H9 (cell line): Measurements from ENCODE around the gene FOXR2. TPM values are rescaled to one million over a fixed set of nuclear protein-coding genes. Genes with fewer than 3 reads are reported as not detected.

Experiments
- DNase-seq: peaks from one replicate; pipeline ENCODE4 v3.0.0-alpha.2; 2017
- H2AFZ ChIP-seq: one replicate; pipeline ENCODE4 v1.6.1; 2013; ENCODE audit warnings: mild to moderate bottlenecking, low read length, control low read depth, moderate library complexity
- H2AK5ac ChIP-seq: 2 replicates; pipeline ENCODE4 v1.6.1; 2013; ENCODE audit warnings: low read length, control low read depth, mixed read lengths; ENCODE audit not compliant: insufficient read length
- H2BK120ac ChIP-seq: one replicate; pipeline ENCODE4 v1.6.1; 2013; ENCODE audit warnings: low read depth, mild to moderate bottlenecking, low read length, control low read depth, inconsistent platforms; ENCODE audit not compliant: poor library complexity, severe bottlenecking
- H2BK12ac ChIP-seq: 2 replicates; pipeline ENCODE4 v1.6.1; 2013; ENCODE audit warnings: low read length, control low read depth, mixed read lengths, low read depth; ENCODE audit not compliant: insufficient read length
- H2BK15ac ChIP-seq: 2 replicates; pipeline ENCODE4 v1.6.1; 2013; ENCODE audit warnings: low read depth, low read length, control low read depth
- H2BK20ac ChIP-seq: one replicate; pipeline ENCODE4 v1.6.1; 2013; ENCODE audit warnings: low read depth, mild to moderate bottlenecking, low read length, control low read depth, inconsistent platforms; ENCODE audit not compliant: poor library complexity, severe bottlenecking
- H2BK5ac ChIP-seq: 2 replicates; pipeline ENCODE4 v1.6.1; 2013; ENCODE audit warnings: low read length, control low read depth, mixed read lengths; ENCODE audit not compliant: insufficient read length
- H3K14ac ChIP-seq: 2 replicates; pipeline ENCODE4 v1.6.1; 2013; ENCODE audit warnings: low read length, control low read depth; ENCODE audit not compliant: insufficient read depth
- H3K18ac ChIP-seq: 2 replicates; pipeline ENCODE4 v1.6.1; 2013; ENCODE audit warnings: low read depth, mild to moderate bottlenecking, mixed read lengths, low read length, control low read depth; ENCODE audit not compliant: insufficient read length
- H3K23ac ChIP-seq: 2 replicates; pipeline ENCODE4 v1.6.1; 2013; ENCODE audit warnings: low read length, control low read depth, mixed read lengths, low read depth; ENCODE audit not compliant: insufficient read length
- H3K23me2 ChIP-seq: 2 replicates; pipeline ENCODE4 v1.6.1; 2013; ENCODE audit warnings: low read depth, mild to moderate bottlenecking, mixed read lengths, low read length, control low read depth; ENCODE audit not compliant: insufficient read length, poor library complexity, severe bottlenecking
- H3K27ac ChIP-seq: 2 replicates; pipeline ENCODE4 v1.5.1; 2013; ENCODE audit warnings: low read length, control low read depth, mixed read lengths, low read depth; ENCODE audit not compliant: insufficient read length
- H3K27me3 ChIP-seq: 2 replicates; pipeline ENCODE4 v1.6.1; 2013; ENCODE audit warnings: low read length, control low read depth, inconsistent platforms; ENCODE audit not compliant: insufficient read depth
- H3K4ac ChIP-seq: 2 replicates; pipeline ENCODE4 v1.6.1; 2013; ENCODE audit warnings: low read depth, mild to moderate bottlenecking, control low read depth, inconsistent platforms, low read length, moderate library complexity
- H3K4me1 ChIP-seq: 2 replicates; pipeline ENCODE4 v1.6.1; 2013; ENCODE audit warnings: low read length, control low read depth, inconsistent platforms; ENCODE audit not compliant: insufficient read depth
- H3K4me2 ChIP-seq: 2 replicates; pipeline ENCODE4 v1.6.1; 2013; ENCODE audit warnings: low read length, control low read depth, mixed read lengths; ENCODE audit not compliant: insufficient read length, insufficient read depth
- H3K56ac ChIP-seq: 2 replicates; pipeline ENCODE4 v1.6.1; 2013; ENCODE audit warnings: low read depth, mild to moderate bottlenecking, mixed read lengths, low read length, control low read depth; ENCODE audit not compliant: insufficient read length
- H3K79me1 ChIP-seq: 2 replicates; pipeline ENCODE4 v1.6.1; 2013; ENCODE audit warnings: low read depth, mild to moderate bottlenecking, moderate library complexity, low read length, control low read depth, inconsistent platforms; ENCODE audit not compliant: insufficient read depth, poor library complexity, severe bottlenecking
- H3K79me2 ChIP-seq: 2 replicates; pipeline ENCODE4 v1.6.1; 2013; ENCODE audit warnings: low read length, control low read depth, inconsistent platforms; ENCODE audit not compliant: insufficient read depth
- H3K9ac ChIP-seq: 2 replicates; pipeline ENCODE4 v1.6.1; 2013; ENCODE audit warnings: low read length, control low read depth, mixed read lengths; ENCODE audit not compliant: insufficient read length; ENCODE audit errors: extremely low read depth
- H3K9me3 ChIP-seq: one replicate; pipeline ENCODE4 v1.6.1; 2013; ENCODE audit warnings: low read depth, low read length, inconsistent platforms; ENCODE audit not compliant: control insufficient read depth
- H3T11ph ChIP-seq: one replicate; pipeline ENCODE4 v1.6.1; 2013; ENCODE audit warnings: mild to moderate bottlenecking, low read length, control low read depth, inconsistent platforms
- H4K20me1 ChIP-seq: one replicate; pipeline ENCODE4 v1.6.1; 2013; ENCODE audit not compliant: control insufficient read depth, insufficient read length, insufficient read depth
- H4K5ac ChIP-seq: 2 replicates; pipeline ENCODE4 v1.6.1; 2013; ENCODE audit warnings: low read depth, mild to moderate bottlenecking, mixed read lengths, low read length, control low read depth; ENCODE audit not compliant: insufficient read length
- H4K8ac ChIP-seq: replicated peaks from 2 replicates; pipeline ENCODE4 v1.6.1; 2013; ENCODE audit warnings: low read length, control low read depth, mixed read lengths, low read depth; ENCODE audit not compliant: insufficient read length
- H4K91ac ChIP-seq: 2 replicates; pipeline ENCODE4 v1.6.1; 2013; ENCODE audit warnings: low read depth, mild to moderate bottlenecking, moderate library complexity, mixed read lengths, low read length, control low read depth; ENCODE audit not compliant: insufficient read length
- H3K27ac Mint-ChIP-seq, 3 experiments: 2 replicates in 2 of 3; 3 replicates in 1 of 3; pipeline ENCODE4 v1.8.0; 2020 to 2021; ENCODE audit warnings: mixed read lengths in 3 of 3, mild to moderate bottlenecking in 1 of 3, moderate library complexity in 1 of 3
- H3K27me3 Mint-ChIP-seq: 2 replicates; pipeline ENCODE4 v1.8.0; 2021; ENCODE audit warnings: low read depth, mild to moderate bottlenecking, moderate library complexity, mixed read lengths
- H3K36me3 Mint-ChIP-seq, 3 experiments: 2 replicates in 2 of 3; 3 replicates in 1 of 3; pipeline ENCODE4 v1.8.0; 2020 to 2021; ENCODE audit warnings: low read depth in 3 of 3, mixed read lengths in 3 of 3; ENCODE audit not compliant: insufficient read depth in 1 of 3
- H3K4me1 Mint-ChIP-seq, 2 experiments: 2 replicates each; pipeline ENCODE4 v1.8.0; 2020; ENCODE audit warnings: mixed read lengths in 2 of 2
- H3K4me3 Mint-ChIP-seq, 2 experiments: 2 replicates in 1 of 2; 3 replicates in 1 of 2; pipeline ENCODE4 v1.8.0; 2020 to 2021; ENCODE audit warnings: mild to moderate bottlenecking in 2 of 2, mixed read lengths in 2 of 2, moderate library complexity in 1 of 2
- H3K9me3 Mint-ChIP-seq, 2 experiments: 2 replicates in 1 of 2; 3 replicates in 1 of 2; pipeline ENCODE4 v1.8.0; 2020; ENCODE audit warnings: mild to moderate bottlenecking in 2 of 2, mixed read lengths in 2 of 2, moderate library complexity in 1 of 2
- WGBS: extraction: QIAGEN DNeasy Blood & Tissue Kit; methylation state at CpG from one replicate; pipeline ENCODE4 v1.1.7; 2013; ENCODE audit warnings: missing lambda C conversion rate, low lambda C conversion rate, mixed read lengths; ENCODE audit not compliant: insufficient read length; ENCODE audit errors: extremely low coverage; 5-methylcytosine and 5-hydroxymethylcytosine counted together
- total RNA-seq: library from RNA; stranded (reverse); gene quantifications from 2 replicates; pipeline ENCODE4 v1.2.1, GENCODE V29; 2021
- TF ChIP-seq, protein P1 (sequence below): fragments of 200-600 bp; sonication (generic); conservative IDR thresholded peaks from 3 replicates; pipeline ENCODE4 v1.8.0; 2021; ENCODE audit warnings: antibody characterized with exemption, mild to moderate bottlenecking

FOXR2 gene
- total RNA-seq, 1 experiment from 2014 or later, result not detected

DNA sequence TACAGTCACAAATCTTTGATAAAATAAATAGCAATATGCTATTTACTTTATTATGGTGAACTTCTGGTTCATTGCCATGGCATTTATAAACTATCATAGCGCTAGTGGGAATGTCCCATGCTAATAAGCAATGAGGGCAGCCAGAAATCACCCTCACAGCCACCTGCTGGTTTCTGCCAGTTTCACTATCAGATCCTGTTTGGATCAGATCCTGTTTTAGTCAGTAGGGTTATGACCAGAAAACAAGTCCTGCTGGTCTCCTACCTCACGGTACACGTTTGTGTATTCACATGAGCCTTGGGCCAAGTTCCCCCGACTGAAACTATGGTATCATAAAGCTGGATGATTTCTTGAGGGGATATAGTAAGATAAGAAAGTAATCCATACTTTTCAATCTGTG is 17.7 kb downstream of the FOXR2 start:
- Histone ChIP-seq H2BK20ac (no peak overlapping the region), H4K8ac (no peak overlapping the region), H3K4me2 (no peak overlapping the region), H3K27ac (no peak overlapping the region), H3K27me3 (no peaks in the 10 kb centered on the region), H3K79me1 (no peaks in the 10 kb centered on the region), H3K9me3 (peaks cover 68% of the 10 kb centered on the region), H3K18ac (no peak overlapping the region), H4K91ac (no peak overlapping the region), H2AK5ac (no peak overlapping the region), H3K4me1 (no peaks in the 10 kb centered on the region), H2BK120ac (no peak overlapping the region), H2AFZ (no peak overlapping the region), H3K23ac (no peak overlapping the region), H3K9ac (no peak overlapping the region), H2BK5ac (no peak overlapping the region), H3K23me2 (no peaks in the 10 kb centered on the region), H3K79me2 (no peaks in the 10 kb centered on the region), H4K5ac (no peak overlapping the region), H3K4ac (no peak overlapping the region), H3K14ac (no peak overlapping the region), H3K56ac (no peak overlapping the region), H4K20me1 (no peaks in the 10 kb centered on the region), H2BK12ac (no peak overlapping the region), H3T11ph (no peak overlapping the region), H2BK15ac (no peak overlapping the region)
- H3K36me3 Mint-ChIP-seq, result peaks cover 4 to 23% (median 11%) of the 10 kb centered on the region in 3 experiments; a peak in 5 of 7 replicates
- H3K9me3 Mint-ChIP-seq, result peaks cover 70 to 85% of the 10 kb centered on the region in 2 experiments
- DNase-seq, result no peak
- no peaks in the 10 kb centered on the region for H3K4me1 Mint-ChIP-seq
- peaks cover 4% of the 10 kb centered on the region for H3K27me3 Mint-ChIP-seq
- no CpG with 5 or more reads among the region's 4 CpGs for WGBS
- H3K4me3 Mint-ChIP-seq, result no peak overlapping the region
- no peak overlapping the region for H3K27ac Mint-ChIP-seq
- TF ChIP-seq, protein P1, sequence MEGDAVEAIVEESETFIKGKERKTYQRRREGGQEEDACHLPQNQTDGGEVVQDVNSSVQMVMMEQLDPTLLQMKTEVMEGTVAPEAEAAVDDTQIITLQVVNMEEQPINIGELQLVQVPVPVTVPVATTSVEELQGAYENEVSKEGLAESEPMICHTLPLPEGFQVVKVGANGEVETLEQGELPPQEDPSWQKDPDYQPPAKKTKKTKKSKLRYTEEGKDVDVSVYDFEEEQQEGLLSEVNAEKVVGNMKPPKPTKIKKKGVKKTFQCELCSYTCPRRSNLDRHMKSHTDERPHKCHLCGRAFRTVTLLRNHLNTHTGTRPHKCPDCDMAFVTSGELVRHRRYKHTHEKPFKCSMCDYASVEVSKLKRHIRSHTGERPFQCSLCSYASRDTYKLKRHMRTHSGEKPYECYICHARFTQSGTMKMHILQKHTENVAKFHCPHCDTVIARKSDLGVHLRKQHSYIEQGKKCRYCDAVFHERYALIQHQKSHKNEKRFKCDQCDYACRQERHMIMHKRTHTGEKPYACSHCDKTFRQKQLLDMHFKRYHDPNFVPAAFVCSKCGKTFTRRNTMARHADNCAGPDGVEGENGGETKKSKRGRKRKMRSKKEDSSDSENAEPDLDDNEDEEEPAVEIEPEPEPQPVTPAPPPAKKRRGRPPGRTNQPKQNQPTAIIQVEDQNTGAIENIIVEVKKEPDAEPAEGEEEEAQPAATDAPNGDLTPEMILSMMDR, result no peak
